HepG2 (cell line): ENCODE data around the gene GFOD1. TPM values are rescaled to one million over a fixed set of nuclear protein-coding genes. Genes with fewer than 3 reads are reported as not detected.

Experiments used
- AKAP8 ChIP-seq: sonication (generic); formaldehyde crosslinking; IDR thresholded peaks from 2 replicates; pipeline ENCODE4 v1.5.1; 2020; ENCODE audit warnings: mild to moderate bottlenecking, missing genetic modification reagents
- CHD4 ChIP-seq: fragments of 200-600 bp; sonication (generic); IDR thresholded peaks from 2 replicates; pipeline ENCODE4 v1.7.0; 2017; ENCODE audit warnings: mild to moderate bottlenecking, low read length, borderline replicate concordance
- DR1 ChIP-seq: sonication (generic); formaldehyde crosslinking; IDR thresholded peaks from 2 replicates; pipeline ENCODE4 v1.8.0; 2021; ENCODE audit warnings: mild to moderate bottlenecking, missing genetic modification reagents, inconsistent platforms
- FOXK1 ChIP-seq: sonication (generic); formaldehyde crosslinking; IDR thresholded peaks from 2 replicates; pipeline ENCODE4 v1.4.0; 2020; ENCODE audit warnings: low read depth, missing genetic modification reagents, borderline replicate concordance
- IKZF4 ChIP-seq: sonication (generic); formaldehyde crosslinking; IDR thresholded peaks from 2 replicates; pipeline ENCODE4 v1.5.1; 2020; ENCODE audit warnings: borderline replicate concordance, mild to moderate bottlenecking, low read depth, missing genetic modification reagents; ENCODE audit errors: not compliant biosample characterization
- KLF9 ChIP-seq: IDR thresholded peaks from 2 replicates; pipeline ENCODE4 v1.6.1; 2016; ENCODE audit warnings: low read depth
- MTA1 ChIP-seq: sonication (generic); formaldehyde crosslinking; IDR thresholded peaks from 2 replicates; pipeline ENCODE4 v1.4.0; 2020; ENCODE audit warnings: missing genetic modification reagents, mild to moderate bottlenecking, borderline replicate concordance
- MYPOP ChIP-seq: sonication (generic); formaldehyde crosslinking; IDR thresholded peaks from 2 replicates; pipeline ENCODE4 v1.8.1; 2023; ENCODE audit warnings: mild to moderate bottlenecking, moderate library complexity, missing genetic modification reagents
- PBX3 ChIP-seq: sonication (generic); formaldehyde crosslinking; IDR thresholded peaks from 2 replicates; pipeline ENCODE4 v1.8.1; 2023; ENCODE audit warnings: missing genetic modification reagents, inconsistent platforms, borderline replicate concordance
- PRDM10 ChIP-seq: sonication (generic); formaldehyde crosslinking; IDR thresholded peaks from 2 replicates; pipeline ENCODE4 v1.4.0; 2020; ENCODE audit warnings: low read depth, missing genetic modification reagents
- TGIF2 ChIP-seq: IDR thresholded peaks from 2 replicates; pipeline ENCODE4 v1.6.1; 2016; ENCODE audit warnings: control low read depth, missing compliant biosample characterization
- THAP8 ChIP-seq: sonication (generic); formaldehyde crosslinking; IDR thresholded peaks from 2 replicates; pipeline ENCODE4 v1.5.1; 2020; ENCODE audit warnings: missing genetic modification reagents, mild to moderate bottlenecking, borderline replicate concordance
- ZBTB39 ChIP-seq: sonication (generic); formaldehyde crosslinking; IDR thresholded peaks from 2 replicates; pipeline ENCODE4 v1.5.0; 2020; ENCODE audit warnings: missing genetic modification reagents
- ZNF234 ChIP-seq: sonication (generic); formaldehyde crosslinking; conservative IDR thresholded peaks from 2 replicates; pipeline ENCODE4 v1.5.1; 2020; ENCODE audit warnings: mild to moderate bottlenecking, missing genetic modification reagents
- ZNF253 ChIP-seq: sonication (generic); formaldehyde crosslinking; IDR thresholded peaks from 2 replicates; pipeline ENCODE4 v1.8.0; 2022; ENCODE audit warnings: mild to moderate bottlenecking, missing genetic modification reagents, borderline replicate concordance
- ZSCAN22 ChIP-seq: sonication (generic); formaldehyde crosslinking; IDR thresholded peaks from 2 replicates; pipeline ENCODE4 v1.4.0; 2020; ENCODE audit warnings: mild to moderate bottlenecking, missing genetic modification reagents
- polyA plus RNA-seq, 8 experiments: library from polyadenylated mRNA; depleted of rRNA in 3 of 8; stranded (reverse) in 7 of 8; unstranded in 1 of 8; fragments of >200 nt; fragmentation: Illumina TruSeq in 4 of 8; extraction: Trizol in 4 of 8; gene quantifications; 2 replicates each; pipeline versions ENCODE4 v1.2.1 to v1.2.3, GENCODE V29; 2011 to 2016; ENCODE audit warnings: low read depth in 4 of 8, missing spikeins in 1 of 8, mixed read lengths in 1 of 8; ENCODE audit not compliant: insufficient read depth in 1 of 8
- total RNA-seq, 5 experiments: library from RNA; depleted of rRNA; stranded (reverse); fragments of >200 nt; fragmentation: Illumina TruSeq; extraction: Trizol; gene quantifications; 2 replicates each; pipeline ENCODE4 v1.2.3, GENCODE V29; 2016; ENCODE audit warnings: low read depth in 1 of 5

GFOD1 gene
- total and polyA plus RNA-seq, 2 of the 13 experiments (the other 11 are each of a cell fraction or from before 2014, with no cell fraction given) = 1.9 to 6.4 TPM

GRCh38 chr6:13328076-13328874, 159.1 kb downstream of the GFOD1 start, which contains the start of gene TBC1D7 (continued):
- TF ChIP-seq PBX3 (CRISPR knock-in tag) (no peak), TGIF2 (CRISPR knock-in tag) (peak; percentile 44; the same call in 1 of the 2 replicates), AKAP8 (CRISPR knock-in tag) (no peak), KLF9 (no peak), ZSCAN22 (CRISPR knock-in tag) (0 out of 2 replicates have a peak, but pooled peaks have one; percentile 7), THAP8 (peak; percentile 77; the same call in 1 of the 2 replicates), DR1 (CRISPR knock-in tag) (peak; percentile 13; the same call in 1 of the 2 replicates), FOXK1 (CRISPR knock-in tag) (peak; percentile 59; the same call in 1 of the 2 replicates), ZBTB39 (peak; percentile 47; the same call in 1 of the 2 replicates), MTA1 (CRISPR knock-in tag) (peak; percentile 69; the same call in 1 of the 2 replicates), IKZF4 (CRISPR knock-in tag) (peak; percentile 66), ZNF234 (CRISPR knock-in tag) (no peak), CHD4 (no peak), MYPOP (CRISPR knock-in tag) (peak; percentile 86), PRDM10 (0 out of 2 replicates have a peak, but pooled peaks have one; percentile 12), ZNF253 (no peak)
